ENCODE results near the gene PET117. TPM values are rescaled to one million over a fixed set of nuclear protein-coding genes. Genes with fewer than 3 reads are reported as not detected.
A peak's percentile ranks its signal among the peaks of the same experiment; 100 is the strongest.

PET117 gene
- polyA plus RNA-seq, 1 donor (not counting 4 experiments of a cell fraction or from before 2014, with no cell fraction given) = 11.8 TPM

DNA sequence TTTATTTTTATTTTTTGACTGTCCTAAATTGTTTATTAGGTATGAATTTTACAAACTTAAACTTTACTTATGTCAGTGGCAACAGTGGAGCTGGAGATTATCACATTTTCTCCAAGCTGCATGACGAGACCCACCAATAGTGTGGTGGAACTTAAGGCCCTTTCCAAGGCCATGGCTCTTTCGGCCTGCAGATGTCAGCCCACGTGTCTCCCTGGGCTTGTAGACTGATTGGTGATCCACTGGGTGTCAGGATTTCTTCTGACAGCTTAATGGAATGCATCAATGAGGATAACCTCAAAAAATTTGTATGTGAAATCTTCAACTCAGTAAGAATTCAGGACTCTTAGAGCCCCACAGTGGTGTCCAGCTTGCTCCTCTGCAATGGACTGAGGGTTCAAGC lies 47.6 kb upstream of the PET117 start:
- Histone ChIP-seq H3K27me3 (ENCODE audit: control insufficient read depth, extremely low read depth, insufficient read depth, low read length) (no peaks in the 10 kb centered on the region), H3K4me3 (ENCODE audit: control insufficient read depth in 2 of 3, extremely low read depth in 1 of 3, insufficient read depth in 2 of 3, low read depth in 1 of 3, low read length in 3 of 3) (no peak overlapping the region), H3K9me3 (ENCODE audit: control insufficient read depth, low read depth, low read length) (no peaks in the 10 kb centered on the region), H3K79me2 (ENCODE audit: control insufficient read depth, insufficient read depth, low read length) (no peaks in the 10 kb centered on the region), H3K36me3 (ENCODE audit: control insufficient read depth in 2 of 2, extremely low read depth in 1 of 2, insufficient read depth in 2 of 2, low read length in 2 of 2) (no peaks in the 10 kb centered on the region), H3K27ac (ENCODE audit: control insufficient read depth, insufficient read depth, low read length) (no peak overlapping the region), H4K20me1 (ENCODE audit: control insufficient read depth, extremely low read depth, insufficient read depth, low read length) (no peaks in the 10 kb centered on the region), H3K4me1 (ENCODE audit: control insufficient read depth, extremely low read depth, insufficient read depth, low read length) (no peaks in the 10 kb centered on the region), H2AFZ (ENCODE audit: control insufficient read depth, low read length) (no peak overlapping the region), H3K4me2 (ENCODE audit: control insufficient read depth, extremely low read depth, insufficient read depth, low read depth, low read length) (no peak overlapping the region), H3K9me1 (ENCODE audit: control insufficient read depth, extremely low read depth, insufficient read depth, low read length) (no peaks in the 10 kb centered on the region), H3K9ac (ENCODE audit: control insufficient read depth, extremely low read depth, insufficient read depth, low read length) (no peak overlapping the region)
- FAIRE-seq (no peak), DNase-seq (ENCODE audit: low read depth, low spot score) (no peak)
- dilution Hi-C loops (cut with MboI; ENCODE audit: extremely low pct_ligation_motif_present, low sequenced_read_pairs) = no loop called here
- TF ChIP-seq EZH2 (IDR thresholded peaks at IDR 0.05; ENCODE audit: low read length) = no peak
- TF ChIP-seq CTCF (optimal IDR thresholded peaks at IDR 0.05 in 1 of 3, IDR thresholded peaks at IDR 0.05 in 1 of 3, conservative IDR thresholded peaks at IDR 0.05 in 1 of 3; ENCODE audit: extremely low read depth in 1 of 3, insufficient read depth in 2 of 3, low read length in 3 of 3) = peak in 1 of 3 experiments; percentile 18

DNA sequence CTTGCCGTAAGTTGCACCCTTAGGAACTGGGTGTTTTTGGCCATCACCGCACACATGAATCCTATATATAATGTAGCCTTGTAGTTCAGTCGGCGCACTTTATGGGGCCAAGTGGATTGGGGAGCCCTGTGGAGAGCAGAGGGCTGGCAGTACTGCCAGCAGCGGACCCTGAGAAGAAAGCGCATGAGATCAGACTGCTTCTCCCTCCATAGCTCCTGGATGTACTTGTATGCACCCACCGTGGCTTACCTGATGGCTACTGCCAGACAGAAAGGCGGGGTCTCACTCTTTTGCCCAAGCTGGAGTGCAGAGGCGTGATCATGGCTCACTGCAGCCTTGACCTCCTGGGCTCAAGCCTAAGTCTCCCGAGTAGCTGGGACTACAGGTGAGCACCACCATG lies 47.2 kb upstream of the PET117 start:
- no peak overlapping the region for H3K9ac ChIP-seq (ENCODE audit: control insufficient read depth, extremely low read depth, insufficient read depth, low read length)
- H3K4me1 ChIP-seq (ENCODE audit: control insufficient read depth, extremely low read depth, insufficient read depth, low read length) = no peaks in the 10 kb centered on the region
- H3K36me3 ChIP-seq (ENCODE audit: control insufficient read depth in 2 of 2, extremely low read depth in 1 of 2, insufficient read depth in 2 of 2, low read length in 2 of 2) = no peaks in the 10 kb centered on the region
- no peak overlapping the region for H3K4me3 ChIP-seq (ENCODE audit: control insufficient read depth in 2 of 3, extremely low read depth in 1 of 3, insufficient read depth in 2 of 3, low read depth in 1 of 3, low read length in 3 of 3)
- FAIRE-seq = no peak
- no peaks in the 10 kb centered on the region for H3K9me3 ChIP-seq (ENCODE audit: control insufficient read depth, low read depth, low read length)
- no peaks in the 10 kb centered on the region for H3K9me1 ChIP-seq (ENCODE audit: control insufficient read depth, extremely low read depth, insufficient read depth, low read length)
- H3K27ac ChIP-seq (ENCODE audit: control insufficient read depth, insufficient read depth, low read length) = no peak overlapping the region
- dilution Hi-C loops (cut with MboI; ENCODE audit: extremely low pct_ligation_motif_present, low sequenced_read_pairs) = no loop called here
- H2AFZ ChIP-seq (ENCODE audit: control insufficient read depth, low read length) = no peak overlapping the region
- TF ChIP-seq CTCF (optimal IDR thresholded peaks at IDR 0.05 in 1 of 3, IDR thresholded peaks at IDR 0.05 in 1 of 3, conservative IDR thresholded peaks at IDR 0.05 in 1 of 3; ENCODE audit: extremely low read depth in 1 of 3, insufficient read depth in 2 of 3, low read length in 3 of 3) = no peak
- no peak for TF ChIP-seq EZH2 (IDR thresholded peaks at IDR 0.05; ENCODE audit: low read length)
- H4K20me1 ChIP-seq (ENCODE audit: control insufficient read depth, extremely low read depth, insufficient read depth, low read length) = no peaks in the 10 kb centered on the region
- H3K4me2 ChIP-seq (ENCODE audit: control insufficient read depth, extremely low read depth, insufficient read depth, low read depth, low read length) = no peak overlapping the region
- H3K79me2 ChIP-seq (ENCODE audit: control insufficient read depth, insufficient read depth, low read length) = no peaks in the 10 kb centered on the region
- DNase-seq (ENCODE audit: low read depth, low spot score) = no peak
- no peaks in the 10 kb centered on the region for H3K27me3 ChIP-seq (ENCODE audit: control insufficient read depth, extremely low read depth, insufficient read depth, low read length)

Measured in keratinocyte (primary cell).